Measurements from ENCODE around the gene FOXP1.

Gene FOXP1

GRCh38 chr3:71006810-71007785 is 576.4 kb downstream of the FOXP1 start:
- DNase-seq (ENCODE audit: low spot score) = peak; percentile 20

- DNase-seq (ENCODE audit: low spot score) = no peak
Measured at GRCh38 chr3:71005702-71006321, 577.7 kb downstream of the FOXP1 start.

- DNase-seq (ENCODE audit: low spot score) = no peak
Measured at GRCh38 chr3:71003511-71003910, 580.0 kb downstream of the FOXP1 start.

GRCh38 chr3:71002298-71002697 is 581.2 kb downstream of the FOXP1 start:
- DNase-seq (ENCODE audit: low spot score) = no peak

- no peak for DNase-seq (ENCODE audit: low spot score)
Measured at GRCh38 chr3:71001303-71001830, 582.2 kb downstream of the FOXP1 start.

GRCh38 chr3:71000483-71000882 is 583.0 kb downstream of the FOXP1 start:
- no peak for DNase-seq (ENCODE audit: low spot score)

GRCh38 chr3:70999730-71000129 is 583.8 kb downstream of the FOXP1 start:
- no peak for DNase-seq (ENCODE audit: low spot score)

GRCh38 chr3:70996082-70996481 is 587.4 kb downstream of the FOXP1 start:
- no peak for DNase-seq (ENCODE audit: low spot score)

- no peak for DNase-seq (ENCODE audit: low spot score)
Measured at GRCh38 chr3:70994644-70995043, 588.9 kb downstream of the FOXP1 start.

GRCh38 chr3:70992562-70993204 is 590.8 kb downstream of the FOXP1 start:
- no peak for DNase-seq (ENCODE audit: low spot score)

- no peak for DNase-seq (ENCODE audit: low spot score)
Measured at GRCh38 chr3:70992131-70992530, 591.4 kb downstream of the FOXP1 start.

GRCh38 chr3:70990723-70991122 is 592.8 kb downstream of the FOXP1 start:
- no peak for DNase-seq (ENCODE audit: low spot score)

GRCh38 chr3:70990185-70990584 is 593.3 kb downstream of the FOXP1 start:
- DNase-seq (ENCODE audit: low spot score) = peak; percentile 34

GRCh38 chr3:70989174-70989573 is 594.4 kb downstream of the FOXP1 start:
- no peak for DNase-seq (ENCODE audit: low spot score)

GRCh38 chr3:70988111-70988510 is 595.4 kb downstream of the FOXP1 start:
- no peak for DNase-seq (ENCODE audit: low spot score)

GRCh38 chr3:70985572-70985971 is 598.0 kb downstream of the FOXP1 start:
- DNase-seq (ENCODE audit: low spot score) = no peak

GRCh38 chr3:70984776-70985482 is 598.6 kb downstream of the FOXP1 start:
- DNase-seq (ENCODE audit: low spot score) = no peak

GRCh38 chr3:70982700-70983140 is 600.8 kb downstream of the FOXP1 start:
- no peak for DNase-seq (ENCODE audit: low spot score)

- no peak for DNase-seq (ENCODE audit: low spot score)
Measured at GRCh38 chr3:70982284-70982683, 601.2 kb downstream of the FOXP1 start.

GRCh38 chr3:70981231-70981880 is 602.2 kb downstream of the FOXP1 start:
- no peak for DNase-seq (ENCODE audit: low spot score)

- peak; percentile 9 for DNase-seq (ENCODE audit: low spot score)
Measured at GRCh38 chr3:70980646-70981170, 602.8 kb downstream of the FOXP1 start.
